GM21786 (cell line): ENCODE results near the gene PARD6G.

Source experiments
- ATAC-seq: cut with Tn5 transposase; IDR thresholded peaks from one replicate; pipeline ENCODE4 v1.9.1; 2021; ENCODE audit not compliant: unreplicated experiment

Gene PARD6G

GRCh38 chr18:80154293-80154692, 93.0 kb downstream of the PARD6G start:
- ATAC-seq = peak; percentile 74

- no peak for ATAC-seq
Observed at GRCh38 chr18:80149667-80150066, 97.6 kb downstream of the PARD6G start.

DNA sequence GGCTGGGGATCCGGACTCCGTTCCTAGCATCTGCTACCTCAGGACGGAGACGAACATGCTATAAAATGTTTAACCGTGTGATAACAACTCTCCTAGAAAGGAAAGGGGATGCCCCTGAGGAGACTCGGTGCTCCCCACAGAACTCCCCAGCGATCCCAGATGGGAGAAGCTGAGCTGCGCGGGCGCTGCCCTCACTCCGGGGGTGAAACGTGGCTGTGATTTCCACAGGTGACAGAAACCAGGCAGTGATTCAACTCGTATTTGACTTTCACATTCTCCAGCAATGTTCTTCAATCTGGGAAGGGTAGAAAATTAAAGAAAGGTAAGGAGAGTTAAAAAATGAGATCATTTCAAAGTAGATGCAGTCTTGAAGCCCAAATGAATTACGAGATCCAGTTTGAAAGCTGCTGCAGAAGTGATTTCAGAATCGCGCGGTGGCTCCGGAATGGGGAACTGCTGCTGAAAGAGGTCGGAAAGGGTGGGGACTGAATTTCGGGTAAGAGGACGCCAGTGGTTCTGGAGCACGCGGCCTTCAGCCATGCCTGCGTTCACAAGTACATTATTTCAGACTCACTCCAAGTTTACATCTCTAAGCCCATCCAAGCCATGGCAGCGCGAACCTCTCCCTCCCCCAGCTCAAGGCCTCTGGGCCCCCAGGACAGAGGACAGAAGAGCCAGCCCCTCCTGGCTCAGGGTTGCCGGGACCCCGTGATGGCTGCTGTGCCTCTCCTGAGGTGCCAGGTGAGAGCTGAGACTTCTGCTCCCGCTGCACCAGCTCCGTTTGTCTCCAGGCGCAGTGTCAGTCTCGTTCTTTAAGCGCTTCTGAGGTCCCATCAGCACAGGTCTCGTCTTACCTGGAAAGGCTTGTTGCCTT, 98.8 kb downstream of the PARD6G start:
- no peak for ATAC-seq

- peak; percentile 88 for ATAC-seq
Observed at GRCh38 chr18:80147418-80148325, 99.6 kb downstream of the PARD6G start.

DNA sequence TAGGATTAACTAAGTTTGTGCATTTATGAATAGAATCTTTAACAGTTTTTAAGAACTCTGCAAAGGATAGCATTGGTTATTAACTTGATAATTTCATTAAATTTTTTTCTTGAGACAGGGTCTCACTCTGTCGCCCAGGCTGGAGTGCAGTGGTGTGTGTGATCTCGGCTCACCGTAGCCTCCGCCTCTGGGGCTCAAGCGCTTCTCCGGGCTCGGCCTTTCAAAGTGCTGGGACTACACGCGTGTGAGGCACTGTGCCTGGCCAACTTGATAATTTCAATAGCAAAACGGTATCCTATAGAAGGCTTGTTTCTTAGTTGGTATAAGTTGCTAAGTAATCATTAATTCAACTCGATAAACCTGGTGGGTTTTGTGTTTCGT, 100.3 kb downstream of the PARD6G start:
- peak; percentile 30 for ATAC-seq

GRCh38 chr18:80145196-80145804, 102.0 kb downstream of the PARD6G start:
- ATAC-seq = no peak

DNA sequence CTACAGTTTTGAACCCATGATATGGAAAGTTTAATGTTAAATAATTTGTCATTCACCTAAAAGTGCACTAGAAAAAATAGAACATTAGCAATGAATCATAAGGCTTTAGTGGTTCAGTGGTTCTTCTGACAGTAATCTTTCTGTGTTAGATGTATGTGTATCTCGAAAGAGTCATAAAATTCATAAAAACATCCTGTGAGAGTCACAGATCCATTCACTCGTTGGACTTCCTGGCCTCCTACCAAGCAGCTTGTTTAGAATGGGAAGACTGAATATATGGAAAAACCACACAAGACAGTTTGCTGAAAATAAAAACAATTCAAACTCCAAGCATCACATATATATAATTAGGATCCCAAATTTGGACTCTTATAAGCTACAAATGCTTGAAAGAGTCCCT, 103.4 kb downstream of the PARD6G start:
- no peak for ATAC-seq

- no peak for ATAC-seq
Observed at GRCh38 chr18:80140455-80140985, 106.8 kb downstream of the PARD6G start.

DNA sequence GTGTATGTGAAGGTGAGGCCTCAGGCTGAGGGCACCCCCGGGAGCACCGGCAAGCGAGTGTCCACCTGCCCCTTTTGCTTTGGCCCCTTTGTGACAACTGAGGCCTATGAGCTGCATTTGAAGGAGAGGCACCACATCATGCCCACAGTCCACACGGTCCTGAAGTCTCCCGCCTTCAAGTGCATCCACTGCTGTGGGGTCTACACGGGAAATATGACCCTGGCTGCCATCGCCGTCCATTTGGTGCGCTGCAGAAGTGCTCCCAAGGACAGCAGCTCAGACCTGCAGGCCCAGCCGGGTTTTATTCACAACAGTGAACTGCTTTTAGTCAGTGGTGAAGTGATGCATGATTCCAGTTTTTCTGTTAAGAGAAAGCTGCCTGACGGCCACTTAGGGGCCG, 109.3 kb downstream of the PARD6G start:
- no peak for ATAC-seq

GRCh38 chr18:80137137-80137536, 110.2 kb downstream of the PARD6G start:
- ATAC-seq = no peak

GRCh38 chr18:80136679-80137078, 110.6 kb downstream of the PARD6G start:
- ATAC-seq = no peak

DNA sequence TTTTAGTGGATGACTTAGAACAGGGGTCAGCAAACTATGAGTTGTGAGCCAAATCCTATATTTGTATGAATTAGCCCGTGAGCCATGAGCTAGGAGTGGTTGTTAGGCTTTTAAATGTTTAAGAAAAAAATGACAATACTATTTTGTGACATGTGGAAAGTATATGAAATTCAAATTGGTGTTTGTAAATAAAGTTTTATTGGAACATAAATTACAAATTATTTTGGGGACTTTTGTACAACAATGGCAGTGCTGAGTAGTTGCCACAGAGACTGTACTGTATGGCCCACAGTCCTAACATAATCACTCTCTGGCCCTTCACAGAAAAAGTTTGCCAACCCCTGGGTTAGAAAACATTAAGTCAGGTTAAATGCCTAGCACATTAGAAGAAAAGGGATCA, 112.2 kb downstream of the PARD6G start:
- ATAC-seq = no peak

GRCh38 chr18:80133124-80133523, 114.2 kb downstream of the PARD6G start:
- no peak for ATAC-seq

- no peak for ATAC-seq
Observed at GRCh38 chr18:80132180-80132812, 115.0 kb downstream of the PARD6G start.

DNA sequence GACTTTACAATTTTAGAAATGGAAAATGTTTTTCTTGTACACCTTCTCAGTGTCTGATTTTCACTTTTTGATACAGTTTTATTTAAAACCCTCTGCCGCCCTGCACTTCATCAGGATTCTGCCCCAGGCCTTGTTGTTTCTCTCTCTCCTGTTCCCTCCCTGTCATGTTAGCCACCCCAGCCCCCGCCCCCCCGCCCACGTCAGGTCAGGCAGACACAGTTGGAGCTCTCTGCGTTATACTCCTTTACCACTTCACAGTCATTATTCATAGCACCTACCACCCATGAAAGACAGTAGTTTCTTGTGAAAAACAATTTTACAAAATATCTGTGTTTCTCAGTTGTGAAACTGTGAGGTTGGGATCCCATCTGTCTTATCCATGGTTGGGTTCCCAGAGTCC, 116.8 kb downstream of the PARD6G start:
- no peak for ATAC-seq

DNA sequence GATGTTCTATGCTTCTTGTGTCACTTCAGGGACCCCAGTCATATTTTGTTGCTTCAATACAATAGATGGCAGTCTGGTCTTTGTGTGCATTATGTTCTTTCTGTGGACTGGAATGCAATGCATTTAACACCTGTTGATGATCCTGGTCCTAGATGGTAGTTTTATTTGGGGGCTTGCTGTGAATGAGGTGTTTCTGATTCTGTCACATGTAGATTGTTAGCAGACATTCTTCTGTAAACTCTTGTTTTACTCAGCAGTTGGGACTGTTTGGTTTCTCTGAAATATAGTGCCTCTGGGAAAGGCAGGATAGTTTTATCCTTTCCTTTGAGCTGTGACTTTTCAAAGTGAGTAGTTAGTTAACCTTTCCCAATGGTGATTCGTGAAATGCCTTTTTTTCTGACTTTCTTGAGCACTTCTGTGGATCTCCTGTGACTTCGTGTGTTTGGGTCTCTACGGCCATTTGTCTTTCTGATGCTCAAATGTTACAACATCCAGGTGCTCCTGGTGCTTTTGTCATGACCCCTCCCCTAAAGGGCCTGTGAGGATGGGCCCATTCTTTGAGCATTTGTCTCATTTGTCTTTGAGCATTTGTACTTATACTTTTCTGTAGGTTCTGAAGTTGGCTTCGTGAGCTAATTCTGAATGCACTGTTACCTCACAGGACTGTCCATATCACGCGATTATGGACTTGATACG, 117.5 kb downstream of the PARD6G start:
- ATAC-seq = no peak

DNA sequence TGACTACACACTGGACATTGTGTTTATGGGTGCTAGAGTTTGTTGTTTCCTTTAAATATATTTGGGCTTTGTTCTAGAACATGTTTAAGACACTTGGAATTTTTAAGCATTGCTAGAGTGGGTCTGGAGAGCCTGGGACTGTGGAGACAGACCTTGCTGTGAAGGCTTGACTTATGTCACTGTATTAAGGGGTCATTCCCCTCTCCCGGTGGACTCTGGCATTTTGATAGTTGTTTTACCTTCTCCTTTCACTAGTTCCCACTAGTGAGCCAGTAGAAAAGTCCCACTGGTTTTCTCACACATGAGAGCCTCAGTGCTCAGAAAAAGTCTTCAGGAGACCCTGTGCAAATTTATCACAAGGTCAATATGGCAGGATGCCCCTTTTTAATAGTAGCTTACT, 119.7 kb downstream of the PARD6G start:
- ATAC-seq = no peak

- no peak for ATAC-seq
Observed at GRCh38 chr18:80126797-80127196, 120.5 kb downstream of the PARD6G start.

DNA sequence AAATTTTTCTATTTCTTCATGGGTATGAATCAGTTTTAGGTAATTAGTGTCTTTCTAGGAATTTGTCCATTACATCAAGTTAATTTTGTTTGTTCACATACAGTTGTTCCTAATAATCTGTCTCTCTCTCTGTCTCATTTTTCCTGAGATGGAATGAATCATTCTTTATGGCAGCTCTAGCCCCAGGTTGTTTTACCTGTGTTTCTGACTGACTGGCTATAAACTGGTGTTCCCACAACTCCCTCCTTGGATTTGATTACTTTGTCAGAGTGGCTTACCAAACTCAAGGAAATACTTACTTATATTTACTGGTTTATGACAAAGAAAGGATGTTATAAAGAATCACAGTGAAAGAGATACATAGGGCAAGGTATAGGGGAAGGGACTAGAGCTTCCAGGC, 123.2 kb downstream of the PARD6G start:
- no peak for ATAC-seq

- no peak for ATAC-seq
Observed at GRCh38 chr18:80120932-80121331, 126.4 kb downstream of the PARD6G start.
